PC-3 (cell line): Measurements from ENCODE around the gene CATSPERE.

Source experiments
- EZH2 ChIP-seq: fragments of 300-600 bp; sonication (generic); IDR thresholded peaks from one replicate; pipeline ENCODE4 v1.6.1; 2017; ENCODE audit warnings: antibody characterized with exemption, mild to moderate bottlenecking, low read length; ENCODE audit not compliant: unreplicated experiment
- TF ChIP-seq, protein P1 (sequence below): fragments of 300-600 bp; sonication (generic); conservative IDR thresholded peaks from 2 replicates; pipeline ENCODE4 v1.5.1; 2017; ENCODE audit warnings: antibody characterized with exemption, low read depth, mild to moderate bottlenecking, low read length

DNA sequence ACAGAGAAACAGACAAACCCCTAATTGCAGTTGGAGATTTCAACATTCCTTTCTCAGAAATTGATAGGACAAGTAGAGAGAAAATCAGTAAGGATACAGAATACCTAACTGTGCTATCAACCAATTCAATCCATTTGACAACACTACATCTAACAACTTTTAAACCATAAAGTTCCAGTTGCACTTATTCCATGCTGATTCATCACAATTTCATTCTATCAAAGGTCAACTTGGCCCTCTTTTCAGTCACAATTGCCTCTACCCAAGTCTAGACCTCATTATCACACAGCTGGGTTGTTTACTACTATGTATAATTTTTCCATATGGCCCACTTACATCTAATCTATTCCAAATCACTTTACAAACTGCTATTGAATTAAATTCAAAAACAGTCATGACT, 172.1 kb downstream of the CATSPERE start:
- TF ChIP-seq, protein P1, sequence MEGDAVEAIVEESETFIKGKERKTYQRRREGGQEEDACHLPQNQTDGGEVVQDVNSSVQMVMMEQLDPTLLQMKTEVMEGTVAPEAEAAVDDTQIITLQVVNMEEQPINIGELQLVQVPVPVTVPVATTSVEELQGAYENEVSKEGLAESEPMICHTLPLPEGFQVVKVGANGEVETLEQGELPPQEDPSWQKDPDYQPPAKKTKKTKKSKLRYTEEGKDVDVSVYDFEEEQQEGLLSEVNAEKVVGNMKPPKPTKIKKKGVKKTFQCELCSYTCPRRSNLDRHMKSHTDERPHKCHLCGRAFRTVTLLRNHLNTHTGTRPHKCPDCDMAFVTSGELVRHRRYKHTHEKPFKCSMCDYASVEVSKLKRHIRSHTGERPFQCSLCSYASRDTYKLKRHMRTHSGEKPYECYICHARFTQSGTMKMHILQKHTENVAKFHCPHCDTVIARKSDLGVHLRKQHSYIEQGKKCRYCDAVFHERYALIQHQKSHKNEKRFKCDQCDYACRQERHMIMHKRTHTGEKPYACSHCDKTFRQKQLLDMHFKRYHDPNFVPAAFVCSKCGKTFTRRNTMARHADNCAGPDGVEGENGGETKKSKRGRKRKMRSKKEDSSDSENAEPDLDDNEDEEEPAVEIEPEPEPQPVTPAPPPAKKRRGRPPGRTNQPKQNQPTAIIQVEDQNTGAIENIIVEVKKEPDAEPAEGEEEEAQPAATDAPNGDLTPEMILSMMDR: no peak
- TF ChIP-seq EZH2: no peak
